Heart left ventricle (tissue), 16 donors: ENCODE data around the gene FBXW7. TPM values are rescaled to one million over a fixed set of nuclear protein-coding genes. Genes with fewer than 3 reads are reported as not detected.

Experiments used
- ATAC-seq, 4 donors: fragments of 200-7000 bp; cut with Tn5 transposase; one replicate each; pipeline ENCODE4 v1.9.1; 2020 to 2022; ENCODE audit warnings: moderate library complexity in 4 of 4, mild to moderate bottlenecking in 3 of 4, moderate number of reproducible peaks in 1 of 4
- DNase-seq, 5 donors: peaks; one replicate each; pipeline ENCODE4 v3.0.0-alpha.2; 2020
- H3K27ac ChIP-seq, 12 donors: fragments of 200-600 bp; sonication (generic) in 4 of 12; one replicate each; pipeline versions ENCODE4 v1.5.0 to v1.8.0; 2016 to 2022; ENCODE audit warnings: mild to moderate bottlenecking in 2 of 12
- H3K27me3 ChIP-seq, 9 donors: fragments of 200-600 bp; sonication (generic) in 2 of 9; one replicate each; pipeline versions ENCODE4 v1.5.1 to v1.8.0; 2016 to 2022; ENCODE audit warnings: mild to moderate bottlenecking in 3 of 9
- H3K36me3 ChIP-seq, 9 donors: fragments of 200-600 bp; sonication (generic) in 2 of 9; one replicate each; pipeline versions ENCODE4 v1.5.0 to v1.8.0; 2018 to 2022; ENCODE audit warnings: mild to moderate bottlenecking in 2 of 9
- H3K4me1 ChIP-seq, 12 donors: fragments of 200-600 bp; sonication (generic) in 4 of 12; one replicate each; pipeline versions ENCODE4 v1.5.0 to v1.8.0; 2016 to 2022; ENCODE audit warnings: mild to moderate bottlenecking in 3 of 12
- H3K4me3 ChIP-seq, 12 donors: fragments of 200-600 bp; sonication (generic) in 4 of 12; one replicate each; pipeline versions ENCODE4 v1.5.0 to v1.8.0; 2017 to 2022; ENCODE audit warnings: mild to moderate bottlenecking in 9 of 12, moderate library complexity in 4 of 12
- H3K9me3 ChIP-seq, 12 donors: fragments of 200-600 bp; sonication (generic) in 4 of 12; one replicate each; pipeline versions ENCODE4 v1.5.0 to v1.8.0; 2016 to 2022; ENCODE audit warnings: mild to moderate bottlenecking in 1 of 12
- CTCF ChIP-seq, 12 donors: fragments of 200-600 bp; sonication (generic) in 4 of 12; IDR thresholded peaks; one replicate each; pipeline versions ENCODE4 v1.5.0 to v1.8.0; 2018 to 2022; ENCODE audit warnings: antibody characterized with exemption in 12 of 12, mild to moderate bottlenecking in 5 of 12
- POLR2A ChIP-seq, 2 donors: fragments of 450-650 bp; IDR thresholded peaks; one replicate each; pipeline ENCODE4 v1.6.1; 2017; ENCODE audit warnings: antibody characterized with exemption in 2 of 2, mild to moderate bottlenecking in 2 of 2, moderate library complexity in 2 of 2
- WGBS, 4 donors: extraction: QIAGEN DNeasy Blood & Tissue Kit in 2 of 4; methylation state at CpG; one replicate each; pipeline versions ENCODE4 v1.1.5 to v1.1.7; 2013 to 2018; 5-methylcytosine and 5-hydroxymethylcytosine counted together
- intact Hi-C, 10 donors: fragments of 100-400 bp; cut with DNase I; formaldehyde crosslinking; loops; one replicate each; pipeline versions ENCODE4 v1.11.1 to v1.14.2; 2022
- polyA plus RNA-seq, 2 donors: library from polyadenylated mRNA; stranded (reverse); fragments of 200-250 nt; gene quantifications; one replicate each; pipeline ENCODE4 v1.2.3, GENCODE V29; 2013
- total RNA-seq, 9 donors: library from RNA; depleted of rRNA in 2 of 9; stranded (reverse); fragments of >200 nt in 2 of 9; fragmentation: NEBNext Ultra II Directional in 3 of 9; extraction: Animal tissue kit (Norgen Biotek cat#: 25700) in 3 of 9; gene quantifications; one replicate each; pipeline versions ENCODE4 v1.1.0 to v1.2.4, GENCODE V29; 2016 to 2023
- donor health status: ischemic (EF 13 %, LVEDD 7.1; RV severe dilation, severe dysfunction).
- donor health status: healthy with polysubstance abuse.
- donor health status: DM: no; HTN: yes; CAD: no.
- donor health status: DM: no; HTN: no; CAD: no.
- donor health status: ischemic (EF 25% LVEDD 6.9; RV normal size, moderate dysfunction).
- donor health status: ischemic (EF 25% LVEDD 5.7; RV mildly dilated, moderate dysfunction).
- donor health status: healthy.
- donor health status: DM: yes; HTN: yes; CAD: no.
- donor health status: ischemic (EF 35%, LVEDD 5.7; RV mildly dilated, moderate dysfunction).
- donor health status: nonischemic (EF 11% LVEDD 7.7; RV severe dilation, severe dysfunction).
- donor health status: DM: yes; HTN: yes; CAD: no.
- donor health status: PGD.
- donor health status: ischemic (EF 29% LVEDD 5.4; RV normal size, mild dysfunction).
- donor health status: nonischemic (EF 23%, LVEDD 6.1; RV moderate dilation, normal function).

The FBXW7 gene
- total and polyA plus RNA-seq, 11 donors = 20.6 to 74.1 (median 59.8) TPM

- no peaks in the 10 kb centered on the region for H3K27me3 ChIP-seq
- H3K4me3 ChIP-seq = no peak overlapping the region
- H3K27ac ChIP-seq = no peak overlapping the region
- no peak for DNase-seq
- no peaks in the 10 kb centered on the region for H3K36me3 ChIP-seq
- TF ChIP-seq CTCF (IDR thresholded peaks at IDR 0.05) (no peak), POLR2A (IDR thresholded peaks at IDR 0.05) (no peak)
- peaks cover 0 to 68% (median 5%) of the 10 kb centered on the region in 12 donors for H3K4me1 ChIP-seq
- ATAC-seq = no peak
- H3K9me3 ChIP-seq = no peaks in the 10 kb centered on the region
- intact Hi-C loops = no loop called here
- 93 to 100% (median 95%) methylated on average over 2 of the region's 2 CpGs for WGBS, 4 donors
These were observed 72.3 kb downstream of the FBXW7 start for GRCh38 chr4:152463562-152463961.

DNA sequence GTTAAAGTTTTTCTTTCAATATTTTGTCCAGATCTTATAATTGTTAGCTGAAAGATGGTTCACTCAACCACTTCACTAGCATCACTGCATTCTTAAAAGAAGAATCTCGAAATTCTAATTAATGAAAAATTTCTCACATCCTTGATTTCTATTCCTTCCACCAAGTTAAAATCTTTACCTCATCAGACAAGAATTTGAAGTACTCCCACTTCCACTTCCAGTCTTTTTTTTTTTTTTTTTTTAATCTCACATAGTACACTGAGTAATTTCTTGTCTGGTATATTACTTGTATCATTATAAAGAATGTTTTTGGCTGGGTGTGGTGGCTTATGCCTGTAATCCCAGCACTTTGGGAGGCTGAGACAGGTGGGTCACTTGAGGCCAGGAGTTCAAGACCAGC is 73.2 kb downstream of the FBXW7 start:
- intact Hi-C loops = no loop called here
- H3K27me3 ChIP-seq = no peaks in the 10 kb centered on the region
- DNase-seq (no peak), ATAC-seq (peak in 2 of 4 donors; percentile 36 to 71)
- H3K4me3 ChIP-seq = no peak overlapping the region
- no peaks in the 10 kb centered on the region for H3K9me3 ChIP-seq
- 36 to 64% (median 52%) methylated on average over 1 of the region's 1 CpG for WGBS, 4 donors
- TF ChIP-seq CTCF (IDR thresholded peaks at IDR 0.05) = no peak
- TF ChIP-seq POLR2A (IDR thresholded peaks at IDR 0.05) = no peak
- peak overlapping the region in 2 of 12 donors; percentile 20 to 22 for H3K27ac ChIP-seq
- H3K36me3 ChIP-seq = no peaks in the 10 kb centered on the region
- peaks cover 0 to 70% (median 5%) of the 10 kb centered on the region in 12 donors for H3K4me1 ChIP-seq

DNA sequence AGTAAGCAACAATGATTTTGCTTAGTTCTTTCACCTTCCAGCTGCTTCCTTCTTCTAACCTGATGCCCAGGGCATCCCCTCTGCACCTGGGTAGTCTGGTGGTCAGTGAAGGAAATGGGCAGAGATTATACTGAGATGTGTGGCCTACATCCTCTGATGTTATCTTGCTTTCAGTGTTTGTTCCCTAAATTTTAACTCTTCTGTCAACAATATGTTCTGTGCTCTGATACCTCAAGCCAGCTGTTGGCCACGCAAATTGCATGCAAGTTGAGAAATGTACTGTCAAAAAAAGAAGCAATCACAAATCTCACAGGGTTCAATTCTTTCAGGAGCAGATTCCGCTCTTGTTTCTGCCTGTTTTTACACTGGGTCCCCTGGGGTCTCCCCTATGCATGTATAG is 73.8 kb downstream of the FBXW7 start:
- no peak overlapping the region for H3K4me3 ChIP-seq
- DNase-seq (no peak), ATAC-seq (peak in 2 of 4 donors; percentile 12 to 26)
- H3K4me1 ChIP-seq = peaks cover 0 to 67% (median 5%) of the 10 kb centered on the region in 12 donors
- no peaks in the 10 kb centered on the region for H3K36me3 ChIP-seq
- intact Hi-C loops = no loop called here
- 78 to 83% (median 81%) methylated on average over 2 of the region's 2 CpGs for WGBS, 4 donors
- H3K9me3 ChIP-seq = no peaks in the 10 kb centered on the region
- H3K27ac ChIP-seq = peak overlapping the region in 2 of 12 donors; percentile 20 to 22
- H3K27me3 ChIP-seq = no peaks in the 10 kb centered on the region
- TF ChIP-seq POLR2A (IDR thresholded peaks at IDR 0.05) = no peak
- TF ChIP-seq CTCF (IDR thresholded peaks at IDR 0.05) = no peak

DNA sequence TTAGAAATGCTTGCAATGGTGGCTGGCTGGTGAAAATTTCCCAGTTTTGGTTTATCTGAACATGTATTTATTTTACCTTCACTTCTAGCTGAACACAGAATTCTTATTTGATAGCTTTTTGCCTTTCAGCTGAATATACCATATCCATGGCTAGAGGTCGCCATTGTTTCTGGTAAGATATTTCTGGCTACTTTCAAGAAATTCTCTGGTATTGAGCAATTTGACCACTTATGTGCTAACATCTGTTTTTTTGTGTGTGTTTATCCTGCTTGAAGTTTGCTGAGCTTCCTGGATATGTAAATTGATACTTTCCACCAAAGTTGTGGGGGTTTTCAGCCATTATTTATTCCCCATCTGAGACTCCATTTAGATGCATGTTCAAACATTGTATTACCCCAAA is 75.4 kb downstream of the FBXW7 start:
- DNase-seq (no peak), ATAC-seq (no peak)
- no peaks in the 10 kb centered on the region for H3K9me3 ChIP-seq
- no peaks in the 10 kb centered on the region for H3K27me3 ChIP-seq
- H3K4me3 ChIP-seq = no peak overlapping the region
- peaks cover 0 to 64% (median 5%) of the 10 kb centered on the region in 12 donors for H3K4me1 ChIP-seq
- intact Hi-C loops = no loop called here
- no peaks in the 10 kb centered on the region for H3K36me3 ChIP-seq
- TF ChIP-seq CTCF (IDR thresholded peaks at IDR 0.05) (peak in 1 of 12 donors; percentile 6), POLR2A (IDR thresholded peaks at IDR 0.05) (no peak)
- peak overlapping the region in 1 of 12 donors; percentile 21 for H3K27ac ChIP-seq
- 69 to 92% (median 85%) methylated on average over 1 of the region's 1 CpG for WGBS, 4 donors
